ENCODE measurements around the gene MRPL53.

Gene MRPL53

DNA sequence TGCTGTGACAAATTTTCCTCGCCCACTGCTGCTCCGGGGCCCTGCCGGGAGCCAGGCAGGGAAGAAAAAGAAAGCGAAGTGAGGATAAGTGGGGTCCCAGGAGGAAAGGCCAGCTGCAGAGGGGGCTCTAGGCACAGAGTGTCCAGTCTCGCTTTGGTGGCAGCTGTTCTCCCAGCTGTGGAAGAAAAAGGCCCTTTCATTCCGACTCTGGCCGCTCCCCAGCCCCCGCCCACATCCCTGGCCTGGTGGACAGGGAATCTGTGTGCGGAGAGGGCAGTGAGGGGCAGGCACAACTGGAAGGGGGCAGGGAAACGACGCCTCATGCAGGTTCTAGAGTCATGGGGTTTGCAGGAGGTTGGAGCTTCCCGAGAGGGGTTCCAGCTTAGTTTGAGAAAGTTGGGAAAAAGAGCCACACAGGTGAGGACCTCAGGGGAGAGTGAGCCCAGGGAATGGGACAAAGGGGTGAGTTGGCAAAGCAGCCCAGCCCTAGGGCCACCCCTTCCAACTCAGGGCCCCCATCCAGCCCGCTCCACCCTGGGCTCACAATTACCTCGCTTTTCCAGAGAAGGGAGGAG lies 32.6 kb downstream of the MRPL53 start:
- in situ Hi-C loops (cut with HindIII; ENCODE audit: low pct_ligation_motif_present, low sequenced_read_pairs), result no loop called here
- H3K27me3 ChIP-seq (replicated peaks), result no peaks in the 10 kb centered on the region
- peak overlapping the region; percentile 33 for H3K27ac ChIP-seq
- TF ChIP-seq, protein P1, sequence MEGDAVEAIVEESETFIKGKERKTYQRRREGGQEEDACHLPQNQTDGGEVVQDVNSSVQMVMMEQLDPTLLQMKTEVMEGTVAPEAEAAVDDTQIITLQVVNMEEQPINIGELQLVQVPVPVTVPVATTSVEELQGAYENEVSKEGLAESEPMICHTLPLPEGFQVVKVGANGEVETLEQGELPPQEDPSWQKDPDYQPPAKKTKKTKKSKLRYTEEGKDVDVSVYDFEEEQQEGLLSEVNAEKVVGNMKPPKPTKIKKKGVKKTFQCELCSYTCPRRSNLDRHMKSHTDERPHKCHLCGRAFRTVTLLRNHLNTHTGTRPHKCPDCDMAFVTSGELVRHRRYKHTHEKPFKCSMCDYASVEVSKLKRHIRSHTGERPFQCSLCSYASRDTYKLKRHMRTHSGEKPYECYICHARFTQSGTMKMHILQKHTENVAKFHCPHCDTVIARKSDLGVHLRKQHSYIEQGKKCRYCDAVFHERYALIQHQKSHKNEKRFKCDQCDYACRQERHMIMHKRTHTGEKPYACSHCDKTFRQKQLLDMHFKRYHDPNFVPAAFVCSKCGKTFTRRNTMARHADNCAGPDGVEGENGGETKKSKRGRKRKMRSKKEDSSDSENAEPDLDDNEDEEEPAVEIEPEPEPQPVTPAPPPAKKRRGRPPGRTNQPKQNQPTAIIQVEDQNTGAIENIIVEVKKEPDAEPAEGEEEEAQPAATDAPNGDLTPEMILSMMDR (IDR thresholded peaks at IDR 0.05; ENCODE audit: low read depth, low read length, missing control alignments), result no peak
- no peaks in the 10 kb centered on the region for H3K36me3 ChIP-seq (replicated peaks)
- H3K4me3 ChIP-seq (ENCODE audit: low read depth, low read length), result peak overlapping the region; percentile 66
- DNase-seq, result no peak

DNA sequence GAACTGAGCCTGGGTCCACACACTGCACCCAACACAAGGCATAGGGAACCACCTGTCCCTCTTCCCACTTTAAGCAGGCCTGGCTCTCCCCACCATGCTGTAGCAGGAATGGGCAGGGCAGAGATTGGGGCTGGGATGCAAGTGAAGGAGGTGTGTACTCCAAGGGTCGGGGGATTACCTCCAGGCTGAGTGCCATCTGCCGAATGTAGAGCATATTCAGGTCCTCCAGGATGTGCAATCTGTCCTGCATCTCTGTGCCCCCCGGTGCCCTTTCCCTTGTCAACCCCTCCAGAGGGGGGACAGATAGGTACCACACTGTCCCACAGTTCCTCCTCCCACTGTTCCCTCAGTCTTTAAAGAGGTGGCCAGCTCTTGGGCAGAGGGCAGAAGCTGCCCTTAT lies 33.1 kb downstream of the MRPL53 start:
- no peaks in the 10 kb centered on the region for H3K36me3 ChIP-seq (replicated peaks)
- H3K27ac ChIP-seq, result no peak overlapping the region
- no peak for DNase-seq
- TF ChIP-seq, protein P1 (IDR thresholded peaks at IDR 0.05; ENCODE audit: low read depth, low read length, missing control alignments), result no peak
- no peaks in the 10 kb centered on the region for H3K27me3 ChIP-seq (replicated peaks)
- H3K4me3 ChIP-seq (ENCODE audit: low read depth, low read length), result peak overlapping the region; percentile 66
- in situ Hi-C loops (cut with HindIII; ENCODE audit: low pct_ligation_motif_present, low sequenced_read_pairs), result no loop called here

DNA sequence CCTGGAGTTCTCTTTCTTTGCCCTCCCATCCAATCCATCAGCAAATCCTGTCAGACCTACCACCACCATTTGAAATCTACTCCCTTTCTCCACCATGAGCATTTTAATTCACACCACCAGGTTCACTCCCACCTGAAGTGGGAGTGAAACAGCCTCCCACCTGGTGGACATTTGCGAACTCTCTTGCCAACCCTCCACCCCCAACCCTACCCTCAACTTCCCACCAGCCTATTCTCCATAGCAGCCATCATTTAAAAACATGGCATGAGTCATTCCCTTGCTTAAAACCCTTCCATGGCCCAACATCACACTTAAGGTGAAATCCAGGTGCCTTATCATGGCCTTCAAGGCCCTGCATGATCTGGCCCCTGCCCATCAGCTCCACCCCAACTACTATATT lies 34.2 kb downstream of the MRPL53 start:
- DNase-seq, result no peak

DNA sequence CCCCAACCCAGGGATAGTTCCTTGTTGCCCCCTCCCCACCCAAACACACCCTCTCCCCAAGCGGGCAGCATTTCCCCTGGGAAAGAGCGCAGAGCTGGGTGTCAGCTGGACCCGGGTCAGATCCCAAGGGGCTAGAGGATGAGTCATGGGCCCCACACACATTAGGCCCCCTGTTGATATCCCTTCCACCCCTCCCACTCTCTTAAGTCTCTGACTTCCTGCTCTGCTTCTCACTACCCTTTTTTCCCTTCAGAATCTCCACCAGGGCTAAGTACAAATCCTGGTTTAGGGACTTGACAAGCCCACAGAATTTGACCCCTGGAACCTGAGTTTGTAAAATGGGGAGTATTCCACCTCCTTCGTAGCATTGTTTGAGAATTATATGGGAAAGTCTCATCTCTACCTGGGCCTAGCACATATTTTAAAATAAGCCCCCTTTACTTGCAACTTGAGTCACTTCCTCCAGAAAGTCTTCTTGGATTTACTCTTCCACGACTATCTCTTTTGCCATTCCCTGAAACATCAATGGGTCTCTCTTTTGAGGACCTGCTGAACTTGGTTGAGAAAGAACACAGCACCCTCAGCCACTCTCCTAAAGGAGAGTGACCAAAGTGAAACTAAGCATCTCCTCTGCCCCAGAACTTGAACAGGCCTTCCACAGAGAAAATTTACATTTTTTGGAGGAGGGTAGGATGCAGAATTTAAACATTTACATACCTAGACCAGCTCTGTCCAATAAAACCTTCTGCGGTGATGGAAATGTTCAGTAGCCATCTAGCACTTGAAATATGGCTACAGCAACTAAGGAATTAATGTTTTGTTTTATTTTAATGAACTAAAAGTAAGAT lies 35.4 kb downstream of the MRPL53 start:
- H3K27ac ChIP-seq, result no peak overlapping the region
- DNase-seq, result peak; percentile 48
- TF ChIP-seq, protein P1 (IDR thresholded peaks at IDR 0.05; ENCODE audit: low read depth, low read length, missing control alignments), result no peak
- H3K36me3 ChIP-seq (replicated peaks), result no peaks in the 10 kb centered on the region
- in situ Hi-C loops (cut with HindIII; ENCODE audit: low pct_ligation_motif_present, low sequenced_read_pairs), result no loop called here
- no peaks in the 10 kb centered on the region for H3K27me3 ChIP-seq (replicated peaks)
- H3K4me3 ChIP-seq (ENCODE audit: low read depth, low read length), result no peak overlapping the region

More for the DNA sequence above, 34.2 kb downstream of the MRPL53 start:
- Histone ChIP-seq H3K4me3 (ENCODE audit: low read depth, low read length) (no peak overlapping the region), H3K36me3 (replicated peaks) (no peaks in the 10 kb centered on the region), H3K27me3 (replicated peaks) (no peaks in the 10 kb centered on the region), H3K27ac (no peak overlapping the region)
- TF ChIP-seq, protein P1 (IDR thresholded peaks at IDR 0.05; ENCODE audit: low read depth, low read length, missing control alignments), result no peak
- in situ Hi-C loops (cut with HindIII; ENCODE audit: low pct_ligation_motif_present, low sequenced_read_pairs), result no loop called here

DNA sequence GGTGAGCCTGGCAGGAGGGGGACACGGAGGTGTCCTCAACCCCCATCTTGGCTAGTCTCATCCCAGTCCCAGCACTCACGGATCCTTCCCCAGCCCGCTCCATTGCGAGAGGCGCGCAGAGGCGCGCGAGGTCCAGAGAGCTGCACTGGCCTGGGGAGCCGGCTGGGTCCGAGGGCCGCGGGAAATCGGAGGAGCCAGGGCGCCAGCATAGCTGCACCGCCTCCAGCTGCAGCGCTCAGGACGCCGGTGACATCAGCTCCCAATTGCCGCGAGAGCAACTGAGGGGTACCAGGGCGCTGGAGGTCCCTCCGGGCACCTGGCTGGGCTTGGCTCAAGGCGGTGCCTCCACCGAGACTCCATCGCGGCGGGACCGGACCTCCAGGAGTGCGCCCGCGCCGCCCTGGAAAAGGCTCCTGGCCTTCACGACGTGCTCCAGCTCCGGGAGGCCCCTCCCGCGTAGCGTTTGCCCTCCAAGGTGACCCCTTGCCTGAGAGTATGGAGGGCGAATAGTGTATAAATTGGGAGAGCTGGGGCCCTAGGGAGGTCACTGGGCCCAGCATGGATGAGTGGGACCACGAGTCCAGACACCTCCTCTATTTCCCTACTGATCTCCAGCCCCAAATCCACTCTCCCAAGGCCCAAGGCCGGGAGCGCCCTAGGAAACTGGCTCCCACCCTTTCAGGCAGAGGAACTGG lies 36.2 kb downstream of the MRPL53 start:
- TF ChIP-seq, protein P1 (IDR thresholded peaks at IDR 0.05; ENCODE audit: low read depth, low read length, missing control alignments), result no peak
- DNase-seq, result no peak
- Histone ChIP-seq H3K27ac (no peak overlapping the region), H3K36me3 (replicated peaks) (peaks cover 2% of the 10 kb centered on the region), H3K4me3 (ENCODE audit: low read depth, low read length) (peak overlapping the region; percentile 15), H3K27me3 (replicated peaks) (no peaks in the 10 kb centered on the region)
- in situ Hi-C loops (cut with HindIII; ENCODE audit: low pct_ligation_motif_present, low sequenced_read_pairs), result no loop called here
